H1 (cell line): Measurements from ENCODE around the gene PHRF1.

Source experiments
- BCL11A ChIP-seq, 2 experiments: IDR thresholded peaks; one replicate each; pipeline ENCODE4 v1.6.1; 2011; ENCODE audit warnings: low read depth in 2 of 2, low read length in 2 of 2, mild to moderate bottlenecking in 2 of 2
- CTCF ChIP-seq, 3 experiments: IDR thresholded peaks; 1 replicate in 2 of 3; 2 replicates in 1 of 3; pipeline versions ENCODE4 v1.5.1 to v1.6.1; 2011; ENCODE audit warnings: low read length in 3 of 3, mild to moderate bottlenecking in 3 of 3, inconsistent platforms in 2 of 3, low read depth in 1 of 3, moderate library complexity in 1 of 3; ENCODE audit not compliant: insufficient read depth in 1 of 3; ENCODE audit errors: control extremely low read depth in 1 of 3
- EZH2 ChIP-seq: fragments of 200-600 bp; sonication (generic); IDR thresholded peaks from 2 replicates; pipeline ENCODE4 v1.7.1; 2012; ENCODE audit warnings: low read depth, mild to moderate bottlenecking, moderate library complexity, low read length, inconsistent platforms; ENCODE audit not compliant: severe bottlenecking
- JUN ChIP-seq: IDR thresholded peaks from 2 replicates; pipeline ENCODE4 v1.6.1; 2011; ENCODE audit warnings: low read depth, mild to moderate bottlenecking, improper control_type of control experiment, low read length
- JUND ChIP-seq: IDR thresholded peaks from 2 replicates; pipeline ENCODE4 v1.6.1; 2011; ENCODE audit warnings: mild to moderate bottlenecking, improper control_type of control experiment, low read length
- KDM5A ChIP-seq: fragments of 200-600 bp; IDR thresholded peaks from 2 replicates; pipeline ENCODE4 v1.7.1; 2012; ENCODE audit warnings: mild to moderate bottlenecking, low read length, inconsistent platforms, mixed read lengths
- POLR2A ChIP-seq, 2 experiments: IDR thresholded peaks; 1 replicate in 1 of 2; 2 replicates in 1 of 2; pipeline ENCODE4 v1.6.1; 2011; ENCODE audit warnings: low read depth in 2 of 2, low read length in 2 of 2, mild to moderate bottlenecking in 2 of 2; ENCODE audit errors: control extremely low read depth in 1 of 2
- RFX5 ChIP-seq: IDR thresholded peaks from 2 replicates; pipeline ENCODE4 v1.6.1; 2011; ENCODE audit warnings: low read depth, low read length, improper control_type of control experiment, borderline replicate concordance
- SUZ12 ChIP-seq: fragments of 200-600 bp; sonication (generic); IDR thresholded peaks from 2 replicates; pipeline ENCODE4 v1.6.1; 2012; ENCODE audit warnings: mild to moderate bottlenecking, inconsistent platforms, low read length, moderate library complexity, mixed read lengths
- TAF1 ChIP-seq: IDR thresholded peaks from 2 replicates; pipeline ENCODE4 v1.6.1; 2011; ENCODE audit warnings: mild to moderate bottlenecking, low read depth, low read length
- ZNF274 ChIP-seq: IDR thresholded peaks from 2 replicates; pipeline ENCODE4 v1.7.0; 2012; ENCODE audit warnings: low read length, borderline replicate concordance; ENCODE audit errors: extremely low read depth
- TF ChIP-seq, protein P1 (sequence below): IDR thresholded peaks from 2 replicates; pipeline ENCODE4 v1.6.1; 2012; ENCODE audit warnings: low read length, inconsistent platforms

DNA sequence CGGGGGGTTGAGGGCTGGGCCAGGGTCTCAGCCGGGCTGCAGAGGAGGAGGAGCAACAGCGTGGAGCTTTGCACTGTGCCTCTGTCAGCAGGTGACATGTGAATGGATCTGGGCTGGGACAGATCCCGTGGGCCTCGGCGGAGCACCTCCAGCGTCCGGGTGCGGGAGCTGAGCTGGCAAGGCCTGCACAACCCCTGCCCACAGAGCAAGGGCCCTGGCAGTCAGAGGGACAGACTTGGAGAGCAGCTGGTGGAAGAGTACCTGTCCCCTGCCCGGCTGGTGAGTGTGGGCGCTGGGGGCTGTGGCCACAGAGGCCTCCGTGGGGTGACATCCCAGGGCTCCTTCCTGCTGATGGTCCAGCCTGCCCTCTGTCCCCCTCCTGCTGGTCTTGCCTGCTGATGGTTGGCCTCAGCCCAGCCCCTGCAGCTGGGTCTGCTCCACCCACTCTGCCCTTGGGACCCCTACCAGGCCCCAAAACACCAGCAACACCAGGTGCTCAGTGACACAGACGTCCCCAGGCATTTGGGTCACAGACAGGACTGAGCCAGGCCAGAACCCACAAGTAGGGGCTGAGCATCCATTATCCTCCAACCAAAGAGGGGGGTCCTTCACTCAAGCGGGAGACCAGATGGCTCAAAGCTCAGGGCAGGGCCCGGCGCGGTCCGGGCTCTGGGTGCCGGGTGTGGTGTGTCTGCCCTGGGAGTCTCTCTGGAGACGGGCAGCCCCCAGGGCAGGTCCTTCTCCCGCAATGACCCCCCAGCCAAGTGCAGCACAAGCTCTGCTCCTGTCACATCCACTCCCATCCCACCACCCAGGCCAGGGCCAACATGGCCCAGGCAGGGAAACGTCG lies 35.5 kb upstream of the PHRF1 start:
- TF ChIP-seq, protein P1, sequence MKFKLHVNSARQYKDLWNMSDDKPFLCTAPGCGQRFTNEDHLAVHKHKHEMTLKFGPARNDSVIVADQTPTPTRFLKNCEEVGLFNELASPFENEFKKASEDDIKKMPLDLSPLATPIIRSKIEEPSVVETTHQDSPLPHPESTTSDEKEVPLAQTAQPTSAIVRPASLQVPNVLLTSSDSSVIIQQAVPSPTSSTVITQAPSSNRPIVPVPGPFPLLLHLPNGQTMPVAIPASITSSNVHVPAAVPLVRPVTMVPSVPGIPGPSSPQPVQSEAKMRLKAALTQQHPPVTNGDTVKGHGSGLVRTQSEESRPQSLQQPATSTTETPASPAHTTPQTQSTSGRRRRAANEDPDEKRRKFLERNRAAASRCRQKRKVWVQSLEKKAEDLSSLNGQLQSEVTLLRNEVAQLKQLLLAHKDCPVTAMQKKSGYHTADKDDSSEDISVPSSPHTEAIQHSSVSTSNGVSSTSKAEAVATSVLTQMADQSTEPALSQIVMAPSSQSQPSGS: no peak
- TF ChIP-seq RFX5 (no peak), JUND (no peak), POLR2A (IDR thresholded peaks at IDR 0.05; ENCODE audit: control extremely low read depth in 1 of 2, low read depth in 2 of 2, low read length in 2 of 2) (no peak), CTCF (IDR thresholded peaks at IDR 0.05; ENCODE audit: control extremely low read depth in 1 of 3, insufficient read depth in 1 of 3, low read depth in 1 of 3, low read length in 3 of 3) (no peak), KDM5A (no peak), BCL11A (IDR thresholded peaks at IDR 0.05; ENCODE audit: low read depth in 2 of 2, low read length in 2 of 2) (no peak), TAF1 (no peak), EZH2 (no peak), JUN (no peak), ZNF274 (no peak), SUZ12 (no peak)
